Astrocyte (in vitro differentiated cells and primary cell): Measurements from ENCODE around the gene RABGGTA.

Experiments used
- EZH2 ChIP-seq: IDR thresholded peaks from 2 replicates; pipeline ENCODE4 v1.6.1; 2012; ENCODE audit warnings: mild to moderate bottlenecking, low read length, inconsistent platforms; ENCODE audit not compliant: insufficient read depth
- TF ChIP-seq, protein P1 (sequence below): IDR thresholded peaks from 2 replicates; pipeline ENCODE4 v1.5.1; 2011; ENCODE audit warnings: low read depth, mild to moderate bottlenecking, inconsistent platforms, low read length, moderate library complexity; ENCODE audit not compliant: insufficient read depth

DNA sequence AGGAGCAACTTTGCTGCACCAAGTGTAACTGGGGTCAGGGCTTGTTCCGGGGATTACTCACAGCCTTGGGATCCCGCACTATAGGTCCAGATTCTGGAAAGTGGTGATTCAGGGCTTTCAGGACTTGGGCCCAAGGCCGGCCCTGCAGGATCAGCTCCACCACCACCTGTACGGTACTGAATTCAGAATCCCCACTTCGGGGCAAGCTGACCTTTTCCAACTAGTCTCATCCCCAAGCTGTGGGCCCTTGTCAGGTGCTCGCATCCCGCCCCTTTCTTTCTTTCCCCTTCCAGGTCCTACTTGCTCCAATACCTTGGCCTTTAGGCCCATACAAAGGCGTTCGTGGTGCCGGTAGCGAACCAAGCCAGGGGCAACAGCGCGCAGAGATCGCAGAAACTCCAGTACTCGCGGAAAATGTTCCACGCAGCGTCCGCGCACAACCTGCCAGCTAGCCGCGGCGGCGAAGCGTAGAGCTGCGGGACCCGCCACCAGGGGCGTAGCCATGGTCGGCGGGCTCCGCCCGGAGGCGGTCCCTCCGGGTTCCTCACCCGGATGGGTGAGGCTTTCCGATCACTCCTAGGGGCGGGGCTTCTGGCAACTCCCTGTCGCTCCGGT is 29.5 kb downstream of the RABGGTA start:
- TF ChIP-seq, protein P1, sequence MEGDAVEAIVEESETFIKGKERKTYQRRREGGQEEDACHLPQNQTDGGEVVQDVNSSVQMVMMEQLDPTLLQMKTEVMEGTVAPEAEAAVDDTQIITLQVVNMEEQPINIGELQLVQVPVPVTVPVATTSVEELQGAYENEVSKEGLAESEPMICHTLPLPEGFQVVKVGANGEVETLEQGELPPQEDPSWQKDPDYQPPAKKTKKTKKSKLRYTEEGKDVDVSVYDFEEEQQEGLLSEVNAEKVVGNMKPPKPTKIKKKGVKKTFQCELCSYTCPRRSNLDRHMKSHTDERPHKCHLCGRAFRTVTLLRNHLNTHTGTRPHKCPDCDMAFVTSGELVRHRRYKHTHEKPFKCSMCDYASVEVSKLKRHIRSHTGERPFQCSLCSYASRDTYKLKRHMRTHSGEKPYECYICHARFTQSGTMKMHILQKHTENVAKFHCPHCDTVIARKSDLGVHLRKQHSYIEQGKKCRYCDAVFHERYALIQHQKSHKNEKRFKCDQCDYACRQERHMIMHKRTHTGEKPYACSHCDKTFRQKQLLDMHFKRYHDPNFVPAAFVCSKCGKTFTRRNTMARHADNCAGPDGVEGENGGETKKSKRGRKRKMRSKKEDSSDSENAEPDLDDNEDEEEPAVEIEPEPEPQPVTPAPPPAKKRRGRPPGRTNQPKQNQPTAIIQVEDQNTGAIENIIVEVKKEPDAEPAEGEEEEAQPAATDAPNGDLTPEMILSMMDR = peak; percentile 28
- no peak for TF ChIP-seq EZH2
